IPS-18c (cell line): ENCODE results near the gene KRTAP9-1.
"Not testable (repeated sequence)": the region's sequence is repeated elsewhere in the genome, so short reads cannot be mapped to it uniquely, and the experiment has no call there.

Experiments used
- H3K4me3 ChIP-seq: 2 replicates; pipeline ENCODE4 v1.7.0; 2013; ENCODE audit warnings: low read depth, mild to moderate bottlenecking, low read length, moderate library complexity; ENCODE audit not compliant: insufficient read depth
- H3K9me3 ChIP-seq: one replicate; pipeline ENCODE4 v1.6.1; 2013; ENCODE audit warnings: mild to moderate bottlenecking, low read length, moderate library complexity; ENCODE audit not compliant: control insufficient read depth, insufficient read depth

KRTAP9-1 gene

GRCh38 chr17:41176744-41177387 is 12.8 kb upstream of the KRTAP9-1 start:
- H3K9me3 ChIP-seq: no peaks in the 10 kb centered on the region
- H3K4me3 ChIP-seq: no peak overlapping the region

- Histone ChIP-seq H3K9me3 (no peaks in the 10 kb centered on the region), H3K4me3 (no peak within 1 kb of the TSS)
These were observed 11.9 kb upstream of the KRTAP9-1 start, which contains the start of gene KRTAP4-2 for GRCh38 chr17:41177727-41178271. Gene KRTAP4-2, minus strand, starts transcription at chr17:41178221. Its CDS starts 57 bp downstream, at chr17:41178164.

- H3K9me3 ChIP-seq: no peaks in the 10 kb centered on the region
- no peak overlapping the region for H3K4me3 ChIP-seq
These were observed 11.3 kb upstream of the KRTAP9-1 start for GRCh38 chr17:41178341-41178740.

- H3K4me3 ChIP-seq: no peak overlapping the region
These were observed 10.7 kb upstream of the KRTAP9-1 start for GRCh38 chr17:41178843-41179616.

GRCh38 chr17:41184480-41184961 is 5.2 kb upstream of the KRTAP9-1 start, which contains the start of gene KRTAP4-1:
Gene KRTAP4-1, minus strand, starts transcription at chr17:41184911. Its CDS starts 57 bp downstream, at chr17:41184854.
- Histone ChIP-seq H3K9me3 (no peaks in the 10 kb centered on the region), H3K4me3 (no peak within 1 kb of the TSS)

More at GRCh38 chr17:41178843-41179616, 10.7 kb upstream of the KRTAP9-1 start:
- no peaks in the 10 kb centered on the region for H3K9me3 ChIP-seq

GRCh38 chr17:41185001-41185400 is 4.7 kb upstream of the KRTAP9-1 start:
- Histone ChIP-seq H3K4me3 (no peak overlapping the region), H3K9me3 (peaks cover 1% of the 10 kb centered on the region)

- Histone ChIP-seq H3K4me3 (no peak overlapping the region), H3K9me3 (peaks cover 2% of the 10 kb centered on the region)
These were observed 2.8 kb upstream of the KRTAP9-1 start for GRCh38 chr17:41186872-41187271.

- H3K4me3 ChIP-seq: no peak overlapping the region
- H3K9me3 ChIP-seq: peaks cover 2% of the 10 kb centered on the region
These were observed 641 bp downstream of the KRTAP9-1 start for GRCh38 chr17:41190328-41190727.

- no peak overlapping the region for H3K4me3 ChIP-seq
- peaks cover 2% of the 10 kb centered on the region for H3K9me3 ChIP-seq
These were observed 6.4 kb downstream of the KRTAP9-1 start for GRCh38 chr17:41196068-41196467.

GRCh38 chr17:41199421-41200078 is 9.9 kb downstream of the KRTAP9-1 start:
- no peak overlapping the region for H3K4me3 ChIP-seq

GRCh38 chr17:41211845-41212466 is 22.3 kb downstream of the KRTAP9-1 start:
- H3K4me3 ChIP-seq: no peak overlapping the region
- no peaks in the 10 kb centered on the region for H3K9me3 ChIP-seq

More at GRCh38 chr17:41199421-41200078, 9.9 kb downstream of the KRTAP9-1 start:
- peaks cover 2% of the 10 kb centered on the region for H3K9me3 ChIP-seq

- Histone ChIP-seq H3K4me3 (no peak overlapping the region), H3K9me3 (no peaks in the 10 kb centered on the region)
These were observed 23.0 kb downstream of the KRTAP9-1 start for GRCh38 chr17:41212524-41213169.

GRCh38 chr17:41215681-41216080 is 26.0 kb downstream of the KRTAP9-1 start:
- no peak overlapping the region for H3K4me3 ChIP-seq
- no peaks in the 10 kb centered on the region for H3K9me3 ChIP-seq

GRCh38 chr17:41223821-41224220 is 34.1 kb downstream of the KRTAP9-1 start:
- H3K9me3 ChIP-seq: no peaks in the 10 kb centered on the region
- H3K4me3 ChIP-seq: no peak overlapping the region

GRCh38 chr17:41226051-41226450 is 36.4 kb downstream of the KRTAP9-1 start:
- no peak overlapping the region for H3K4me3 ChIP-seq
- no peaks in the 10 kb centered on the region for H3K9me3 ChIP-seq

GRCh38 chr17:41226598-41227095 is 37.0 kb downstream of the KRTAP9-1 start, which contains the start of gene KRTAP9-2:
Gene KRTAP9-2, plus strand, starts transcription at chr17:41226648. Its CDS starts 7 bp downstream, at chr17:41226655.
- not testable (repeated sequence) for H3K4me3 ChIP-seq, H3K9me3 ChIP-seq
